AG10803 (cell line): ENCODE measurements around the gene TMEM19.

ENCODE experiments used
- DNase-seq: peaks from one replicate; pipeline ENCODE4 v3.0.0; 2010; ENCODE audit warnings: low read depth
- H3K4me3 ChIP-seq: 2 replicates; pipeline ENCODE4 v1.5.1; 2011; ENCODE audit warnings: mild to moderate bottlenecking, low read length, control low read depth
- TF ChIP-seq, protein P1 (sequence below): conservative IDR thresholded peaks from 2 replicates; pipeline ENCODE4 v1.5.1; 2011; ENCODE audit warnings: mild to moderate bottlenecking, low read length, control low read depth, inconsistent platforms

The TMEM19 gene

DNA sequence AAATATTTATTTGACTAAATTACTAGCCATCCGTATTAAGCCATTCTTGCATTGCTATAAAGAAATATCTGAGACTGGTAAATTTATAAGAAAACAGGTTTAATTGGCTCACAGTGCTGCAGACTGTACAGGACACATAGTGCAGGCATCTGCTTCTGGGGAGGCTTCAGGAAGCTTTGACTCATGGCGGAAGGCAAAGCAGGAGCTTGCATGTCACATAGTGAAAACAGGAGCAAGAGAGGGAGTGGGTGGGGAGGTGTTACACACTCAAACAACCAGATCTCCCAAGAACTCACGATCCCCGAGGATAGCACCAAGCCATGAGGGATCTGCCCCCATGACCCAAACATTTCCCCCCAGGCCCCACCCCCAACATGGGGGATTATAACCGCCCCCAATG is 42.1 kb downstream of the TMEM19 start:
- no peak overlapping the region for H3K4me3 ChIP-seq
- no peak for DNase-seq
- TF ChIP-seq, protein P1, sequence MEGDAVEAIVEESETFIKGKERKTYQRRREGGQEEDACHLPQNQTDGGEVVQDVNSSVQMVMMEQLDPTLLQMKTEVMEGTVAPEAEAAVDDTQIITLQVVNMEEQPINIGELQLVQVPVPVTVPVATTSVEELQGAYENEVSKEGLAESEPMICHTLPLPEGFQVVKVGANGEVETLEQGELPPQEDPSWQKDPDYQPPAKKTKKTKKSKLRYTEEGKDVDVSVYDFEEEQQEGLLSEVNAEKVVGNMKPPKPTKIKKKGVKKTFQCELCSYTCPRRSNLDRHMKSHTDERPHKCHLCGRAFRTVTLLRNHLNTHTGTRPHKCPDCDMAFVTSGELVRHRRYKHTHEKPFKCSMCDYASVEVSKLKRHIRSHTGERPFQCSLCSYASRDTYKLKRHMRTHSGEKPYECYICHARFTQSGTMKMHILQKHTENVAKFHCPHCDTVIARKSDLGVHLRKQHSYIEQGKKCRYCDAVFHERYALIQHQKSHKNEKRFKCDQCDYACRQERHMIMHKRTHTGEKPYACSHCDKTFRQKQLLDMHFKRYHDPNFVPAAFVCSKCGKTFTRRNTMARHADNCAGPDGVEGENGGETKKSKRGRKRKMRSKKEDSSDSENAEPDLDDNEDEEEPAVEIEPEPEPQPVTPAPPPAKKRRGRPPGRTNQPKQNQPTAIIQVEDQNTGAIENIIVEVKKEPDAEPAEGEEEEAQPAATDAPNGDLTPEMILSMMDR, result no peak

DNA sequence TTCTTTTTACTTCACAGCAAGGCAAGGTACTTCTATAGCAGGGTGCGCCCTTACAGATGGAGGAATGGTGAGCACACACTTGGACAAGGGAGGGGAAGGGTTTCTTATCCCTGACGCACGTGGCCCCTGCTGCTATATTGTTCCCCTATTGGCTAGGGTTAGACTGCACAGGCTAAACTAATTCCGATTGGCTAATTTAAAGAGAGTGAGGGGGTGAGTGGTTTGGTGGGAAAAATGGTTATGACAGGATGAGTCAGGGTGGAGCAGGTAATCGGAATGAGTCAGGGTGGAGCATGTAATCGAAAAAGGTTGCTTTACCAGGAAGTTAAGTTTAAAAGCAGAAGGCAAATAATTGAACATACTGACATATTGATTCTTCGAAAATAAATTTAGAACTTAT is 45.1 kb downstream of the TMEM19 start:
- no peak overlapping the region for H3K4me3 ChIP-seq
- TF ChIP-seq, protein P1, result no peak
- DNase-seq, result no peak

DNA sequence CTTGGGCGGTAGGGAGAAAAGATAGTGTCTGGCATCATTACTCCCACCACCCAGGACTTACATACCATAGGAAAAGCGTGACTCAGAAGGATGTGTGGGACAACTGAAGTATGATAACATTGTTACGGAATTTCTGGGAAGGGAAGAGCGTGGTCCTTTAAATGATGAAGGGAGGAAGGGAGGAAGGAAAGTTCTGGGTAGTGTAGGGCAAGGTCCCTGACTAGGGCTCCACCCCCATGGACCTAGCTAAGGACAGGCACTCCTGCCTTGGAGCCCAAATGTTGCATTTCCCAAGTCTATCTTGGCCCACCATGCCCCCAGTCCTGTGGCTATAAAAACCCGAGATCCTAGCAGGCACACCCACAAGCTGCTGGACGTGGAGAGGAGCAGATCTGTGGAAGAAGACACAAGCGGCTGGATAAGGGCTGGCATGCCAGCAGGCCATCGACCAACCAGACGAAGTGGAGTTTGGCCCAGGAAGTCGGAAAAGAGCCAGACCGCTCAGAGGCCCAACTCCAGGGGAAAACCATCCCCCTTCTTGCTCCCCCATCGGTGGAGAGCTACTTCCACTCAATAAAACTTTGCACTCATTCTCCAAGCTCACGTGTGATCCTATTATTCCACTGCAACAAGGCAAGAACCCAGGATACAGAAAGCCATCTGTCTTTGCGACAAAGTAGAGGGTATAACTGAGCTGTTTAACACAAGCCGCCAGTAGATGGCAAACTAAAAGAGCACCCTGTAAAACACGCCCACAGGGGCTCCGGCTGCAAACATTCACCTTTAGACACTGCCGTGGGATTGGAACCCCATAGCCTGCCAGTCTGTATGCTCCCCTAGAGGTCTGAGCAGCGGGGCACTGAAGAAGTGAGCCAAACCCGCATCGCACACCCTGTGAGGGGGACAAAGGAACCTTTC is 45.8 kb downstream of the TMEM19 start:
- peak; percentile 48 for DNase-seq
- no peak overlapping the region for H3K4me3 ChIP-seq
- TF ChIP-seq, protein P1, result no peak

DNA sequence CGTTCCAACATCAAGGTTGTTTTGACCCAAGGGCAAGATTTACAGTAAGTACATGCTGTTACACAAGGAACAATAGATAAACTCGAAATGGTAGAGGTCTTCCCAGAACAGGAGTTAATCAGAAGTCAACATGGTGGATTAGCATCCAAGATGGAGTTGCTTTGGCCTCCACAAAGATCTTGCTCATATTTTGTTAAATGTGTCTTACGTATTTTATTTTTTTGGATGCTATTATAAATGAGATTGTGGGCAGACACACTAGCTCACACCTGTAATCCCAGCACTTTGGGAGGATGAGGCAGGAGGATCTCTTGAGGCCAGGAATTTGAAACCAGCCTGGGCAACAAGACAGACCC is 46.5 kb downstream of the TMEM19 start:
- DNase-seq, result no peak
- no peak overlapping the region for H3K4me3 ChIP-seq
- TF ChIP-seq, protein P1, result no peak

DNA sequence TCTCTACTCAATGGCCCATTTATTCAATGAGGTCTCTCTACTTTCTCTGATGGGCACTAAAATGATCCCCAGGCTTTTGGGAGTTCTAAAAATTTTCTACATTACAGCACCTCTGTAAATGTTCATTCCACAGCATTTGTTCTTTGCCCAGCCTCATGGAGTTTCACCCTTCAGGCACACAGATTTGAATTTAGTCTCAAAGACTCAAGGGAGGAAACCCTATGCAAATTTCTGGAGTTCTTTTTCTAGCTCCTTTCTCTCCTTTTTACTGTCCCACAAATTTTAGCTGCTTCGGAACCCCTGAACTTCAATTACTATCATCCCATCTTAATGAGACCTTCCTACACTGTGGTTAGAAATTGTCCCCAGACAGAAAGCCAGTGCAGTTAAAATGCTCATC is 51.3 kb downstream of the TMEM19 start:
- TF ChIP-seq, protein P1, result no peak
- H3K4me3 ChIP-seq, result no peak overlapping the region
- no peak for DNase-seq

DNA sequence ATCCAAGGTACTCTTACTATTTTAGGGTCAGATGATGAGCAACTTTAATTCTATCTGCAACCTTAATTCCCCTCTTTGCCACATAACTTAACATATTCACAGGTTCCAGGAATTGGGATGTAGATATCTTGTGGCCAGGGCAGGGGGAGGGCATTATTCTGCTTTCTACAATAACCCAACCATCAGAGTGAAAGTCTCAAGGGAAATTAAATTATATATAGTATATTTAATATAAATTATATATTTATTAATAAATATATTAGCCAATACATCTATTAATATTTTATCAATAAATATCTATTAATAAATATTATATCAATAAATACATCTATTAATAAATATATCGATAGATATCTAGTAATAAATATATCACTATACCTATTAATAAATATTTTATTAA is 57.1 kb downstream of the TMEM19 start:
- no peak for DNase-seq
- TF ChIP-seq, protein P1, result no peak
- no peak overlapping the region for H3K4me3 ChIP-seq
